Stimulated activated CD8-positive, alpha-beta memory T cell treated with anti-CD3 and anti-CD28 coated beads, Interleukin-2, amount 100 ng/mL, for 48 hours (primary cell): ENCODE data around the gene TUBA8.
"Not testable (repeated sequence)": the region's sequence is repeated elsewhere in the genome, so short reads cannot be mapped to it uniquely, and the experiment has no call there.

Experiments
- DNase-seq, 2 donors: peaks; one replicate each; pipeline ENCODE4 v3.0.0-alpha.2; 2020; ENCODE audit warnings: low read depth in 2 of 2

TUBA8 gene

GRCh38 chr22:18106550-18107341 is 3.9 kb upstream of the TUBA8 start:
- DNase-seq = not testable (repeated sequence)

GRCh38 chr22:18108187-18108586 is 2.4 kb upstream of the TUBA8 start:
- DNase-seq = no peak

GRCh38 chr22:18109410-18110193 is 1.0 kb upstream of the TUBA8 start:
- no peak for DNase-seq

- no peak for DNase-seq
Observed at GRCh38 chr22:18110954-18111758, 547 bp downstream of the TUBA8 start.

GRCh38 chr22:18111759-18112330 is 1.2 kb downstream of the TUBA8 start:
- no peak for DNase-seq

- DNase-seq = no peak
Observed at GRCh38 chr22:18112440-18112839, 1.8 kb downstream of the TUBA8 start.

GRCh38 chr22:18113680-18114394 is 3.2 kb downstream of the TUBA8 start:
- no peak for DNase-seq

- DNase-seq = no peak
Observed at GRCh38 chr22:18114495-18114894, 3.9 kb downstream of the TUBA8 start.

- no peak for DNase-seq
Observed at GRCh38 chr22:18114976-18115652, 4.5 kb downstream of the TUBA8 start.

- DNase-seq = no peak
Observed at GRCh38 chr22:18115906-18116371, 5.3 kb downstream of the TUBA8 start.

- no peak for DNase-seq
Observed at GRCh38 chr22:18116634-18117033, 6.0 kb downstream of the TUBA8 start.

- no peak for DNase-seq
Observed at GRCh38 chr22:18118345-18118915, 7.8 kb downstream of the TUBA8 start.

- DNase-seq = no peak
Observed at GRCh38 chr22:18119409-18120110, 9.0 kb downstream of the TUBA8 start.

GRCh38 chr22:18120857-18121256 is 10.2 kb downstream of the TUBA8 start:
- DNase-seq = no peak

- no peak for DNase-seq
Observed at GRCh38 chr22:18121506-18121905, 10.9 kb downstream of the TUBA8 start.

- DNase-seq = no peak
Observed at GRCh38 chr22:18121954-18122554, 11.4 kb downstream of the TUBA8 start.

- DNase-seq = not testable (repeated sequence)
Observed at GRCh38 chr22:18123476-18124025, 12.9 kb downstream of the TUBA8 start.

- DNase-seq = no peak
Observed at GRCh38 chr22:18126606-18127005, 16.0 kb downstream of the TUBA8 start.

- DNase-seq = no peak
Observed at GRCh38 chr22:18130018-18130417, 19.4 kb downstream of the TUBA8 start.
